Natural killer cell (primary cell): ENCODE results near the gene FAM107B. TPM values are rescaled to one million over a fixed set of nuclear protein-coding genes. Genes with fewer than 3 reads are reported as not detected.

Experiments used
- ATAC-seq, 3 donors: fragments of 150-1000 bp in 2 of 3; fragments of 200-7000 bp in 1 of 3; cut with Tn5 transposase; 1 replicate in 1 of 3; 2 replicates in 2 of 3; pipeline ENCODE4 v1.10.0; 2021; ENCODE audit warnings: mild to moderate bottlenecking in 2 of 3, moderate library complexity in 2 of 3
- DNase-seq, 2 donors: peaks; one replicate each; pipeline versions ENCODE4 v3.0.0 to v3.0.0-alpha.2; 2013 to 2021; ENCODE audit warnings: mixed read lengths in 1 of 2
- H3K27ac ChIP-seq: one replicate; pipeline ENCODE4 v1.5.1; 2013; ENCODE audit warnings: mild to moderate bottlenecking, low read length
- H3K27me3 ChIP-seq: one replicate; pipeline ENCODE4 v1.6.1; 2013; ENCODE audit warnings: low read length; ENCODE audit not compliant: control insufficient read depth, insufficient read depth
- H3K36me3 ChIP-seq: one replicate; pipeline ENCODE4 v1.6.1; 2013; ENCODE audit warnings: low read length; ENCODE audit not compliant: control insufficient read depth, insufficient read depth
- H3K4me1 ChIP-seq: one replicate; pipeline ENCODE4 v1.6.1; 2013; ENCODE audit warnings: low read length; ENCODE audit not compliant: control insufficient read depth, insufficient read depth
- H3K4me3 ChIP-seq: one replicate; pipeline ENCODE4 v1.5.1; 2013; ENCODE audit warnings: low read length
- H3K9me3 ChIP-seq: one replicate; pipeline ENCODE4 v1.6.1; 2013; ENCODE audit warnings: low read length; ENCODE audit not compliant: control insufficient read depth, insufficient read depth
- H3K27ac Mint-ChIP-seq, 2 donors: one replicate each; pipeline ENCODE4 v1.8.0; 2022; ENCODE audit warnings: mild to moderate bottlenecking in 2 of 2, mixed read lengths in 2 of 2, moderate library complexity in 1 of 2
- H3K27me3 Mint-ChIP-seq, 2 donors: one replicate each; pipeline ENCODE4 v1.8.0; 2022; ENCODE audit warnings: low read depth in 2 of 2, mixed read lengths in 2 of 2
- H3K36me3 Mint-ChIP-seq: one replicate; pipeline ENCODE4 v1.8.0; 2022; ENCODE audit warnings: mixed read lengths
- H3K4me1 Mint-ChIP-seq, 2 donors: one replicate each; pipeline ENCODE4 v1.8.0; 2022; ENCODE audit warnings: mixed read lengths in 2 of 2
- H3K4me3 Mint-ChIP-seq: one replicate; pipeline ENCODE4 v1.8.0; 2022; ENCODE audit warnings: mild to moderate bottlenecking, moderate library complexity, mixed read lengths
- H3K9me3 Mint-ChIP-seq, 2 donors: one replicate each; pipeline ENCODE4 v1.8.0; 2022; ENCODE audit warnings: mixed read lengths in 2 of 2
- WGBS: methylation state at CpG from one replicate; pipeline ENCODE4 v1.1.7; 2013; ENCODE audit warnings: missing lambda C conversion rate; ENCODE audit not compliant: insufficient coverage; 5-methylcytosine and 5-hydroxymethylcytosine counted together
- intact Hi-C: fragments of 100-400 bp; cut with micrococcal nuclease; formaldehyde crosslinking; loops from one replicate; pipeline ENCODE4 v1.14.2; 2022
- total RNA-seq, 4 donors: library from RNA; stranded (reverse); fragments of 120-200 nt in 1 of 4; gene quantifications; one replicate each; pipeline versions ENCODE4 v1.2.3 to v1.2.4, GENCODE V29; 2013 to 2022
- TF ChIP-seq, protein P1 (sequence below): fragments of 200-600 bp; IDR thresholded peaks from one replicate; pipeline ENCODE4 v1.8.0; 2022; ENCODE audit warnings: antibody characterized with exemption

The FAM107B gene
- total RNA-seq, 3 donors from 2014 or later (not counting 1 experiment from before 2014, with no cell fraction given): 165 to 226 (median 224) TPM

DNA sequence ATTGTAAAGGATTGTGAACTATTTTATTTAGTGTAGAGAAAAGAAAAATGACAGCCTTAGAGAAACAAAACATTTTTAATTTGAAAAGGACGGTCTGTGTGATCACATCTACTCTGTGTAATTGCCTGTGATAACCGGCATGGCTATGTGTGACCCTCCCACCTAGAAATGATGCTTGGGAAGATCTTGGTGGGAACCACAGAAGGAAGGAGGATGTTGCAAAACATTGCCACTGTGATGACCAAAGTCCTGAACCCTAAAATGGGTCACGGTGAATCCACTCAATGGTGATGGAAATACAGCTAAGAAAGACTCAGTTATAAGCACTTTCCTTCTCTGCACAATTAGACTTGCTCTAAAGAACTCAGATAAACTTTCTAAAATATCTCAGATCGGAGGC is 222.7 kb downstream of the FAM107B start:
- Mint-ChIP-seq H3K4me3 (peak overlapping the region; percentile 73), H3K27me3 (no peaks in the 10 kb centered on the region), H3K9me3 (no peaks in the 10 kb centered on the region), H3K27ac (peak overlapping the region; percentile 95 to 98), H3K4me1 (peaks cover 84 to 88% of the 10 kb centered on the region in 2 donors), H3K36me3 (no peaks in the 10 kb centered on the region)
- Histone ChIP-seq H3K27ac (peak overlapping the region; percentile 68), H3K4me3 (no peak overlapping the region), H3K27me3 (no peaks in the 10 kb centered on the region), H3K4me1 (peaks cover 61% of the 10 kb centered on the region), H3K9me3 (no peaks in the 10 kb centered on the region), H3K36me3 (peaks cover 21% of the 10 kb centered on the region)
- intact Hi-C loops: loop anchor here (5.0 to 10.0 kb wide), 4 partner anchors 35 to 767 kb away; partner anchors contain the start of gene SUV39H2
- WGBS: 48% methylated on average over 4 of the region's 4 CpGs
- DNase-seq (no peak), ATAC-seq (peak in 1 of 3 donors; percentile 9)
- TF ChIP-seq, protein P1, sequence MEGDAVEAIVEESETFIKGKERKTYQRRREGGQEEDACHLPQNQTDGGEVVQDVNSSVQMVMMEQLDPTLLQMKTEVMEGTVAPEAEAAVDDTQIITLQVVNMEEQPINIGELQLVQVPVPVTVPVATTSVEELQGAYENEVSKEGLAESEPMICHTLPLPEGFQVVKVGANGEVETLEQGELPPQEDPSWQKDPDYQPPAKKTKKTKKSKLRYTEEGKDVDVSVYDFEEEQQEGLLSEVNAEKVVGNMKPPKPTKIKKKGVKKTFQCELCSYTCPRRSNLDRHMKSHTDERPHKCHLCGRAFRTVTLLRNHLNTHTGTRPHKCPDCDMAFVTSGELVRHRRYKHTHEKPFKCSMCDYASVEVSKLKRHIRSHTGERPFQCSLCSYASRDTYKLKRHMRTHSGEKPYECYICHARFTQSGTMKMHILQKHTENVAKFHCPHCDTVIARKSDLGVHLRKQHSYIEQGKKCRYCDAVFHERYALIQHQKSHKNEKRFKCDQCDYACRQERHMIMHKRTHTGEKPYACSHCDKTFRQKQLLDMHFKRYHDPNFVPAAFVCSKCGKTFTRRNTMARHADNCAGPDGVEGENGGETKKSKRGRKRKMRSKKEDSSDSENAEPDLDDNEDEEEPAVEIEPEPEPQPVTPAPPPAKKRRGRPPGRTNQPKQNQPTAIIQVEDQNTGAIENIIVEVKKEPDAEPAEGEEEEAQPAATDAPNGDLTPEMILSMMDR: no peak

DNA sequence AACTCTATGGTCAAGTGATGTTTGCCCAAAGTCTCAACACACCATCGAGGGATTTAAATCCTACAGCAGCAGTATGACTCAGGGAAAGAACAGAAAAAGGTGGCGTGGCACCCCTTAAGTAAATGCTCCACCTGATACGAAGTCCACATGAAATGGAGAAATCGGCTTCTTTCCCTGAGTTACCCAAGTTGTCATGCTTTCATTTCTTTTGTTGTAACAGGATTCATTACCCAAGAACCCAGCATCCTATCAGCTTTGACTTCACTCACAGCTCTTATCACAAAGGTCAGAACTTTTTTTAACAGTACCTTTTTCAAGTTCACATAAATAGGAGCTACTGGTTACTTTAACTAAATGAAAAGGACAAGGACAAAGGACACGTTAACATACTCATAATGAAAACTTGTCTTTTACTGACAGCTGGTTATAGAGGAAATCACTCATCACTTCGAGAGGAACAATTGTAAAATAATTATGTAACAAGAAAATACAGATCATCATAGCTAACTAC is 224.2 kb downstream of the FAM107B start:
- TF ChIP-seq, protein P1: no peak
- Mint-ChIP-seq H3K4me3 (peak overlapping the region; percentile 73), H3K27me3 (no peaks in the 10 kb centered on the region), H3K27ac (peak overlapping the region; percentile 95 to 98), H3K36me3 (no peaks in the 10 kb centered on the region), H3K9me3 (no peaks in the 10 kb centered on the region), H3K4me1 (peaks cover 80 to 88% of the 10 kb centered on the region in 2 donors)
- Histone ChIP-seq H3K4me3 (no peak overlapping the region), H3K27ac (peak overlapping the region; percentile 31), H3K9me3 (no peaks in the 10 kb centered on the region), H3K4me1 (peaks cover 46% of the 10 kb centered on the region), H3K27me3 (no peaks in the 10 kb centered on the region), H3K36me3 (peaks cover 21% of the 10 kb centered on the region)
- intact Hi-C loops: loop anchor here (5.0 to 10.0 kb wide), 4 partner anchors 37 to 766 kb away; partner anchors contain the start of gene SUV39H2
- WGBS: 92% methylated on average over 4 of the region's 6 CpGs
- ATAC-seq (no peak), DNase-seq (no peak)

- TF ChIP-seq, protein P1: no peak
- Histone ChIP-seq H3K4me1 (peaks cover 40% of the 10 kb centered on the region), H3K36me3 (peaks cover 21% of the 10 kb centered on the region), H3K4me3 (no peak overlapping the region), H3K9me3 (no peaks in the 10 kb centered on the region), H3K27me3 (no peaks in the 10 kb centered on the region), H3K27ac (no peak overlapping the region)
- Mint-ChIP-seq H3K27me3 (no peaks in the 10 kb centered on the region), H3K4me3 (no peak overlapping the region), H3K27ac (peak overlapping the region; percentile 95 to 98), H3K4me1 (peaks cover 84 to 90% of the 10 kb centered on the region in 2 donors), H3K9me3 (no peaks in the 10 kb centered on the region), H3K36me3 (no peaks in the 10 kb centered on the region)
- DNase-seq (no peak), ATAC-seq (no peak)
- 86% methylated on average over 6 of the region's 6 CpGs for WGBS
- intact Hi-C loops: no loop called here
These were observed 225.2 kb downstream of the FAM107B start for GRCh38 chr10:14549496-14549895.

GRCh38 chr10:14548970-14549369 is 225.7 kb downstream of the FAM107B start:
- DNase-seq (no peak), ATAC-seq (no peak)
- intact Hi-C loops: no loop called here
- Mint-ChIP-seq H3K9me3 (no peaks in the 10 kb centered on the region), H3K4me1 (peaks cover 84 to 90% of the 10 kb centered on the region in 2 donors), H3K4me3 (no peak overlapping the region), H3K27me3 (no peaks in the 10 kb centered on the region), H3K36me3 (no peaks in the 10 kb centered on the region), H3K27ac (peak overlapping the region; percentile 95 to 98)
- TF ChIP-seq, protein P1: no peak
- 89% methylated on average over 3 of the region's 3 CpGs for WGBS
- H3K36me3 ChIP-seq: peaks cover 21% of the 10 kb centered on the region
- peaks cover 36% of the 10 kb centered on the region for H3K4me1 ChIP-seq
- no peaks in the 10 kb centered on the region for H3K27me3 ChIP-seq
- no peak overlapping the region for H3K27ac ChIP-seq
- no peak overlapping the region for H3K4me3 ChIP-seq
- H3K9me3 ChIP-seq: no peaks in the 10 kb centered on the region
